ENCODE results near the gene PARD3.
"Not testable (repeated sequence)": the region's sequence is repeated elsewhere in the genome, so short reads cannot be mapped to it uniquely, and the experiment has no call there.

PARD3 gene

DNA sequence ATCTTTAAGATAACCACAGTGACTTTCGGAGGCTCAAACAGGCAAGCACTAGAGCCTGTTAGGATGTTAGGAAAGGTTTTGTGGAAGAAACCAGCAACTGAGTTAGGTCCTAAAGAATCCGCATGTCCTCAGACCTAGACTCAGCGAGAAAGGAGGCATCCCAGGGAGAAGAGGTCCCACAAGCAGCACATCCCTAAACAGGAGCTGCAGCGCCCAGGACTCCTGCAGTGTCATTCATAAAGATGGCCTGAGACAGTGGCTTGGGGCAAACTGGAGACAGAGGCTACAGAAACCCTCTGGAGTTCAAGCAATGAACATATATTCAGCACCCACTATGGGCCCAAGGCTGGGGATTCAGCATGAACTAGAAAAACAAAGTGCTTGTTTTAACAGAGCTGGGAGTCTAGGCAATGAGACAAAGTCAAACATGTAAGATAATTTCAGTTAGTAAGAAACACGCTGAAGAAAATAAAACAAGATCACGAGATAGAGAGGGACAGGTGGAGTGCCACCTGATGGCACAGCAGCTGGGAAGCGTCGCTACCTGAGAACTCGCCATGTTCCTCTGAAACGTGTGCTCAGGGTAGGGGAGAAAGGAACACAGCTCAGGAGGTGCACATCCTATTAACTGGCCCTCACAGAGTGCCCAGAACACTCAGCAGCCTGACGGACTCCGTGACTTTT is 48.1 kb downstream of the PARD3 start:
- no peak for DNase-seq

DNA sequence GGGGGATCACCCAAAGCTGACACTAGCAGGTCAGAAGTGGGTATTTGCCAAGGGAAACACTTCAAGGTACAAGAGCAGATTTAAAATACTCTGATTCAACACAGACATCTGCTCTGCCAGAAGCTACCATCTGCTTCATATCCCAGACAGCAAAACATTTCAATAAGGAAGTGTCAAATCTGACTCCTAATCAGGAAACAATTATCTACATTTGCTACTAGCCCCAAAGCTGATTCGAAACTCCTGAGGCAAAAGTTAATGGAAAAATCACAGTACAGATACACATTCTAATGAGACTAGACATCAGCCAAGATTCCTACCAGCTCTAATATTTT is 48.9 kb downstream of the PARD3 start:
- DNase-seq = no peak

DNA sequence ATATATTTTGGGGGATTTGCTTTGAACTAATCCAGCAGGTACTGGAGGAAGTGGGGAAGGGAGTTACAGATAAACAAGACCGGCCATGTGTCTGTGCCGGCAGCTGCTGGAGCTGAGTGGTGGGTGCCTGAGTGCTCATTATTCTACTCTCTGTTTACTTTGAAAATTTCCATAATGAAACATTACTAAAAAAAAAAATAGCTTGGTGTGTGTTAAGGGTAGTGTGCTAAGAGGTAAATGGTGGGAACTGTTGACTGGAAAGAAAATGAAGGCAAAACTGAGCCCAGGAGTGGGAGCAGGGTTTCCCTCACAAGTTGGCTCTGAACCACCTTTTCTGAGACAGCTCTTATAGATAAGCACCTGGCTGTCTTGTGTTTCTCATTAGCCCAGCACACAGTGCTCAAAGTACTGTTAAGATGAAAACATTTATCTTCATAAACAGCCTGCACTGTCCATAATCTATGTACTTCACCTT is 50.6 kb downstream of the PARD3 start:
- no peak for DNase-seq

DNA sequence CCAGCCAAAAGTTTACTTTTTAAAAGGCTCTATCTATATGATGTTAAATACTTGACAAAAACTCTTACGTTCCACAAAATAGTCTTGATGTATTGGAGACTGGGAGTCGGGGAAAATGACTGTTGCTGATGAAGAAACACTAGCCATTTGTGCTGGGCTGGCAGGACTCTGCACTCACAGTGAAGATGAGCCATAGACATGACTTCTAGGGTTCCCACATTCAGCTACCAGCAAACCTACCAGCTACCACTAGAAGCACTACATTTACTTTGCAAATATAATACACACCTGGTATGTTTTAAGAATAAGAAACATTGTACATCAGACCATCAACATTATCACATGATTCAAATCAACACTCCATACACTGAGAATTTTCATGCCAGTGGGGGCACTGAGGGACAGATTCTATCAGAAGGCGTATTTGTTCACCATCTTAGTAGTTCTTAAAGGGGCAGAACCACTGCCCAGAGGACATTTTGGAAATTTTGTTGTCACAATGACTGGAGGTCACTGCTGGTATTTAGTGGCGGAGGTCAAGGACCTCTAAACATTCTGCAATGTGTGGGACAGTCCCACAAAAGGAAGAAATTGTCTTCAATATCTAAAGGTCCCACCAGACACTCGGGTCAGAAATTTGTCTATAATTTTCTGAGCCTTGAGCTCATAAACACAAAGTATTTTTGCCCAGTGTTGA is 52.3 kb downstream of the PARD3 start:
- no peak for DNase-seq

DNA sequence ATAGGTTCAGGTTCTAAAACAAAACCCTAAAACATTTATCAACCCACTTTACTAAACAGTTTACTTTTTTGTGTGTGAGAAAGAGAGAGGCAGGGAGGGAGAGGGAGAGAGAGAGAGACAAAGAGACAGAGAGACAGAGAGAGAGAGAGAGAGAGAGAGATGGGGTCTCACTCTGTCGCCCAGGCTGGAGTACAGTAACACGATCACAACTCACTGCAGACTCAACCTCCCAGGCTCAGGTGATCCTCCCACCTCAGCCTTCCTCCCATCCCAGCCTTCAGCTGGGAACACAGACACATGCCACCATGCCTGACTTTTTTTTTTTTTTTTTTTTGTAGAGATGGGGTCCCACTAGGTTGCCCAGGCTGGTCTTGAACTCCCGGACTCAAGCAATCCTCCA is 52.9 kb downstream of the PARD3 start:
- DNase-seq = no peak

DNA sequence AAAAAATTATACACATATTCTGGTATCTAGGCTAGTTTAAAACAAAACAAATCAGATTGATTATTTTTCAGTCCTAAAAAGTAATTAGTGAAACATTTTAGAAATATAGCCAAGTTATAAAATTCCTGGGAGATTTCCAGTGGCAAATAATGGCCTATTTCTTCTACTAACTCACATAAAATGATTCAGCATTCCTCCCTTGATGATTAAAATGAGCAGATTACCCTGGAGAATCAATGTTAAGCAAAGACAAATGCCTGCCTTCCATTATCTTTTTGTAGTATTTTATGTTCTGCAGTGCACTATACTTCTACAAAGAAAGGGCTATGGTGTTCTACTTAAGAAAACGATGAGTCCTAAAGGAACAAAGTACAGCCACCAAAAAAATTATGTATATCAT is 53.6 kb downstream of the PARD3 start:
- no peak for DNase-seq

DNA sequence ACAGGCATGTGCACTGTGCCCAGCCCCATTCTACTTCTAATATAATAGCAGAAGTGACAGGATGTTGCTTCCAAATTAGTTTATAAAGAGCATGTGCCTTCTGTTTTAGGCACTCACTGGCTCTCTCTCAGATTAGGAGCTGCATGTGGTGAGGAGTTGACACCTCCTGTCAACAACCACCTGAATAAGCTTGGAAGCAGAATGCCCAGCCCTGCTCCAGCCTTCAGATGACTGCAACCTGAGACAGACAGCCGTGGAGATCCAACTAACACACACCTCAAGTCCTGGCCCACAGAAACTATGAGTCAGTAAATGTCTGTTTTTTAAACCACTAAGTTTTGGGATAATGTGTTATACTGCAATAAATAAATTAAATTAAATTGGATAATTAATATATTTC is 54.5 kb downstream of the PARD3 start:
- no peak for DNase-seq

DNA sequence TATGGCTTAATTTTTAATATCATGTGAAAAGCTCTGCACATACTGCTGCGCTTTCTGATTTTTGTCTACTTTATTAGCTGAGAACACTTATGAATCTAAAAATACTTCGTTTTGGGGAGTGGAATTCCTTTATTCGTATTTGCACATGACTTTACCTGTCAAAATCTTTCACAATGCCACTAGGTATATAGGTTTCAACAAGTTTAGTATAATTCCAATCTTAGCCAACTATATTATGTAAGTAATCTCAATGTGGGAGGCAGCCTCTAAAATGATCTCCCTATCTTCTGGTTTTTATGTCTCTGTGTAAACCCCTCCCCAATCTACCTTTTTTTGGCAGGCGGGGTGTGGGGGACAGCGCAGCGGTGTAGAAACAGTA is 55.3 kb downstream of the PARD3 start:
- DNase-seq = no peak

DNA sequence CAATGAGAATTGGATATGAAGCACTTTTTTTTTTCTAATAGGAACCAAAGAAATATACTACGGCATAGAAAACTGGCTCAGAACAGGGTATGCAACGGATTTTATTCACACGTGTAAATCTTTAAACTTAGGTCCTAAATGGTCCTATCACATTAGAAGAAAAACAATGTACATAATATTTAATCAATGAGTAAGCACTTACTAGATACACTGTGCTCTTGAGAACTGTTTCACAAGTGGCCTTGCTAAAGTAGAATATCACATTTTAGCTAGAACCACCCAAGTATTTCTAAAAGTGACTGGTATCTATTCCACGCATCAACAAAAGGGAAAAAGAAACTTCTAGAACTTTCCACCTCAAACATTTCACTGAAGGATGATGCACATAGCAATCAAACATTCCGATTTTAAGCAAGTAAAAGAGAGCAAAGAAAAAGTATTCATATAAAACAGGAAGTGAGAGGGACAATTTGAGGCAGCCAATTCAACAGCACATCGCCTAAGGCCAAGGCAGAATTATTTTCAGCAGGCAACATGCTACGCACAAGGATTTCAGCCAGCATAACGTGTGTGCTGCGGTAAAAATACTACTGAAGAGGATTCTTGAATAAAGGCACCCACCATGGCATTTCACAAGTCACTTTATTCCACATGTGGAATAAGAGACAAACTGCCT is 55.8 kb downstream of the PARD3 start:
- DNase-seq = no peak

DNA sequence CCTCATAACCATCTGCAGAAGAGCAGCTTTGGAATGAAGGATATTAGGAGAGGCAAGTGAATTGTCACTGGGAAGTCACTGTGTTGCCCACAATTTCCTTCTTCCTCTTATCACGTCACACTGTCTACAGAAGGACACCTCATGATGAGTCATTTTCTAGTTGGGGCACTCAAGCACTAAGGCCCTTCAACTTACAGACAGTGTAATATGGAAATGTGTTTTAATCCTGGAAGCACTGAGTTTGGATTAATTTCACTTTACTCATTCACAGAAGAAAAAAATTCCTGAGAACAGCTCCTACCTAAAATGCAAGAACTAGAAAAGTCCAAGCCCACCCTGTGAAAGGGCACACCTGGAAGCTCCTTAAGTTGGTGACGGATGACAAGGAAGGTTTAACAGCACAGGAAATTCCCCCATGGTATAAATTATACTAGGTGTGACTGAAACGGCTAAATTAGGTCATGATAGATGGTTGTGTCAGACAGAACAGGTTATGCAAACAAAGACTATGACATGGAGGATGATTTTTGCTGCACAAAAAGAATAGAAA is 56.6 kb downstream of the PARD3 start:
- no peak for DNase-seq

DNA sequence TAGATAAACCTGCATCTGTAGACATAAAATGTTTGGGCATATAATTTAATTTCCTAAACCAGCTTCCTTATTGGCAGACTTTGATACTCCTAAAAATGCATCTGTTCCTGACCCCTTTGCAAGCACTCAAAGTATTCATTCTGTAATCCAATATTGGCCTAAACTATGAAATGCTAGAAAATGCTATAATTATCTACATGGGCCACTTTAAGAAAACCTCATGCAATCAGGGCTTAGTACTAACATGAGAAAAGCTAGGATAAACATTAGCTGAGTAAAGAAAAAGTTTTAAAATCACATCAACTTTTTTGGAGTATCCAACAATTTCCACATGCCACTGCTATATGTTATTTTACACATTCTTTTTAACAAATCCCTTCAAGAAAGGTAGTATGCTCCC is 57.2 kb downstream of the PARD3 start:
- no peak for DNase-seq

DNA sequence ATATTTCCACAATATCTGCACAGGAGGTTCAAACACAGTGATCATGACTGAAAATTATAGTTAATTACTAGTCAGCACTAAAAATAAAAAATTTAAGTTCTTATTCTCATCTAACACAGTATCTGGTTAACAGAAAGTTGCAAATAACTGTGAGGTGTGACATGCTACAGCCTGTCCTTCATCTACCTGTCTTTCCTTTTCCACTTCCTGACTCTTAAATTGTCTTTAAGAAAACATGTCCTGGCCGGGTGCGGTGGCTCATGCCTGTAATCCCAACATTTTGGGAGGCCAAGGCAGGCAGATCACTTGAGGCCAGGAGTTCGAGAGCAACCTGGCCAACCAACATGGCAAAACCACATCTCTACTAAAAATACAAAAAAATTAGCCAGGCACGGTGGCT is 57.9 kb downstream of the PARD3 start:
- DNase-seq = not testable (repeated sequence)

DNA sequence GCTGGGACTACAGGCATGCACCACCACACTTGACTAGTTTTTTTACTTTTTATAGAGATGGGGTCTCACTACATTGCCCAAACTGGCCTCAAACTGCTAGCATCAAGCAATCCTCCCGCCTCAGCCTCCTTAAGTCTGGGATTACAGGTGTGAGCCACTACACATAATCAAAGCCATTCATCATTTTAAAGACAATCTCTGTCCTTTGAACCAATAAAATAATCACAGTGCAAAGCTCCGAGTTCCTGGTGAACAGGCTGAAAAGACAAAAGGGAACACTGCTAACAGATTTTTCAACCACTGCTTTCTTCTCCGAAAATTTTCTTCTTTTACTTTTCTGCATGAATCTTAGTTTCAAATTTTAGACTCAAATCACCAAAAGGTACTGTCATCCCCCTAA is 58.5 kb downstream of the PARD3 start:
- no peak for DNase-seq

DNA sequence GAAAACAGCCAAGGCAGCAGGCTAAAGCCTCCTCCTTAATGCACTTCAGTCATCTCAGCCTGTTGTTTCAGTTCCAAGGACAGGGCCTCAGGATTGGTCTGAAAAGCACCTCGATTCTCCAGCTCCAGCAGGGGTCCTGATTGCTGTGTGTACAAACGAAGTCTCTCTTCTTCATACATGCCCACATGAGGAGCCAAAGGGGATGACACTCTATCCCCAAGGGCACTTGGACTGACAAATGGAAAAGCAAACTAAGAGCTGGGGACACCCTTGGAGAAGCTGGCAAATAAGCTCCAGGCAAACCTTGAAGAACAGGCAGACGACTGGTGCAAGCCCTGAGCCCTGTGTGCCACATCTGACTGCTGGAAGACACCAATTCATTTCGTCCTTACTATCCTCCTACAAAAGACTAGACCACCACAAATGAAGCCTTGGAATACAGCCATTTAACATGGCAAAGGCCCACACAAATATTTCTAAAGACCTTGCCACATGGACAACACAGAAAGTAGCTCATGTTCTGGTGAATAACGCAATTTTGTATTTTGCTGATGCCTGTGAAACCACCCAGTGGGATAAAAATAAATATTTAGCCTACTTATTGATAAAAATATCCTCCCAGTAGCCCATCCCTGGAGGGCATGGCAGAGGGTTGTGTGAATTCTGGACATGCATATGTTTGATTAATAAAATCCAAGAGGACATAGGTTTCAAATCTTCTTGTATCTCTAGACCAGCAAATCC is 61.9 kb downstream of the PARD3 start:
- no peak for DNase-seq

DNA sequence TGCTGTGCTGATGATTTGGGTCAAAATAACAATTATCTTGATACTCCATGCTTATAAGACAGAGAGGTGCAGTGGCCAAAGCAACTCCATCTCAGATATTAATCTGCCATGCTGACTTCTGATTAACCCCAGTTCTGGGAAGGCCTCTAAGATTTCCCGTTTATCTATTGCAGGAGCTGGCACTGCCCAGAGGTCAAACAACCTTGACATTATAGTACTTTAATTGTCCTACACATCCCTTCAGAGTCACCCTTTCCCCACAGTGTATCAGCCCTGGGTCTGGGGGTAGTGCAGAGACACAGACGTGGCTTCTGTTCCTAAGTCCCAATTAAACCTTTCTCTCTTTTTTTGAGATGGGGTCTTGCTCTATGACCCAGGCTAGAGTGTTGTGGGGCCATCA is 63.8 kb downstream of the PARD3 start:
- DNase-seq = no peak

DNA sequence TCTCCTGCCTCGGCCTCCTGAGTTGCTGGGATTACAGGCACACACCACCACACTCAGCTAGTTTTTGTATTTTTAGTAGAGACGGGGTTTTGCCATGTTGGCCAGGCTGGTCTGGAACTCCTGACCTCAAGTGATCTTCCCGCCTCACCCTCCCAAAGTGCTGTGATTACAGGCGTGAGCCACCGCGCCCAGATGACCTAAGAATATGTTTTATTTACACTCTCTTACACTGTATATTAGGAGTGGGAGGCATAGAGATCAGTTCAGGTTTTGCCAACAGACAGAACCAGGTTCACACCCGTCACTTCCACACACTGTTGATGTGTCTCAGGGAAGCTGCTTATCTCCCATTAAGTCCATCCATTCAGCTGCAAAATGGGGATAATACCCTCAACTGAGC is 64.3 kb downstream of the PARD3 start:
- not testable (repeated sequence) for DNase-seq

DNA sequence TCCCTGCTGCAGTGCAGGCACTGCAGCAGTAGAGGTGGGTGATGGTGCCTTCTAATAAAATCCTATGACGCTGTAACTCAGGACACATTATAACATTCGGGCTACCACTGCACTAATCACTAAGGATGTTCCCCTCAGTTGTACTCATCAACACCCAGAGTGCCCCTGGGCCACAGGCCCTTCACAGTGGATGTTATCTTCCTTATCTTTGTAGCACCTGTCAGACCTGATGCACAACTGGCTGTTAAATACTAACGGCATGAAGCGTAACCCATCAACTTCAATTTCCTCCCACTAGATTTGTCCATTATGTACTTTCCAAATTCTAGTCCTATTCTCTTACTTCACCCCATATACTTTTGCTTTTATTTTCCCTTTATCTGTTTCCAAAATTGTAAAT is 66.3 kb downstream of the PARD3 start:
- DNase-seq = no peak

DNA sequence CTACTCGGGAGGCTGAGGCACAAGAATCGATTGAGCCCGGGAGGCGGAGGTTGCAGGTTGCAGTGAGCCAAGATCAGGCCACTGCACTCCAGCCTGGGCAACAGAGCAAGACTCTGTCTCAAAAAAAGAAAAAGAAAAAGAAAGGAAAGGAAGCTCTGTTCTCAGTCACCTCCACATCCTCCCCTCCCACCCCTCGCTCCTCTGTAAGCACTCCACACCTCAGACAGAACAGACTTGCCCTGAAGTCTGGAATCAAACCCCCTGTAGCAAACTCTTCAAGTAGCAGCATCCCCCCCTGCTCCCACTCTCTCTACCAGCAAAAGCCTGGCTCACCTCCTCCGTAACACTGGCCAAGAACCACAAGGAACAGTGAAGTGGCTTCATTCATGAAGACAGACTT is 66.7 kb downstream of the PARD3 start:
- DNase-seq = no peak

DNA sequence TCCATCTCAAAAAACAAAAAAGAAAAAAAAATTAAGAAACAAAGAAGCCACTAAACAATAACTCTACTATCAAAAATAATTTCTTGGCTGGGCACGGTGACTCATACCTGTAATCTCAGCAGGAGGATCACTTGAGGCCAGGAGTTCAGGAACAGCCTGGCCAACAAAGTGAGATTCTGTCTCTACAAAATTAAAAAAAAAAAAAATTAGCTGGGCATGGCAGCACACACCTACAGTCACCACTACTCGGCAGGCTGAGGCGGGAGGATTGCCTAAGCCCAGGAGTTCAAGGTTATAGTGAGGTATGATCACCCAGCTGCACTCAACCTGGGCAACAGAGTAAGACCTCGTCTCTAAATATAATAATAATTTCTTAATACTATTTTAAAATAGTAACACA is 69.0 kb downstream of the PARD3 start:
- DNase-seq = no peak

DNA sequence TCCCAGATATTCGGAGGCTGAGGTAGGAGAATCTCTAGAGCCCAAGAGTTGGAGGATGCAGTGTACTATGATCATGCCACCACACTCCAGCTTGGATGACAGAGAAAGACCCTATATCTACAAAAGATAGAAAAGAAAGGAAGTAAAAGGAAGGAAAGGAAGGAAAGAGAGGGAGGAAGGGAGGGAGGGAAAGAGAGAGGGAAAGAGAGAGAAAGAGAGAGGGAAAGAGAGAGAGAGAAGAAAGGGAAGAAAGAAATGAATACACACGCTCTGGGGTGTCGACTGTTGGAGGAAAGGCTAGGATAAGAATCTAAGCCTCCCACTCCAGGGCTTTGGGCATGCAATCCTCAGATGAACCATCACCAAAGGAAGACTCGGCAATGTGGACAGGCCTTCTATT is 69.9 kb downstream of the PARD3 start:
- DNase-seq = no peak

DNA sequence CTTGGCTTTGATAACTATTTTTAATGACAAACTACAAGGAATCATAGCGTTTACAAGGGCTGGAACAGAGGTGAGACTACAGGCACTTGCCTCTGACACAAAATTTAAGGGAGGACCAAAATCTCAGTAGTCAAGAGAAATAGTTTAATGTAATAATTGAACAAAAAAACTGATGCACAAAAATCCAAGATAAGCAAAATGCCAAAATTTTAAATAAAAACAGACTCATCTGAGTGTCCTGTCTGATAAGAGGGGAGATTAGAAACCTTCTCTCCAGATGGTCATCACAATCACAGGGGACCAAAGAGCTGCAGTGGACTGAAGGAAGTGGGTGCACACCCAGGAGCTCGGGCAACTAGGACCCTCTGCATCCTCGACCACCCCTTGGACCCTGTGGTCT is 70.5 kb downstream of the PARD3 start:
- DNase-seq = no peak

DNA sequence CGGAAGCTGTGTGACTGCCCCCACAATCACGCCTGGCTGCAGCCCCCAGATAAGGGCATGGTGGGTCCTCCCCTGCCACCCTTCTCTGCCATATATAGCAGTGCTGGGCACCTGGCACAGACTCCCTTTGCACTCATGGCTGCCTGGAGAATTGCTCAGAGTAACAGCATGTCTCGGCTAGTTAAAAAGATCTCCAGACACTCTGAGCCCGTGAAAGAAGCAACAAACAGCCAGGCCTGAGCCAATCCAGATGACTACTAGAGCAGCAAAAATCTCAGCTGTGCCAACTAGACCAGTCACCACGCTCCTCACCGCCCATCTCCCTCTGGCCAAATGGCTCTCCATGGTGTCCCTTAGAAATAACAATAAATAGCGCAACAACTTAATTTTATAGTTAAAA is 71.3 kb downstream of the PARD3 start:
- peak in 3 of 14 donors; percentile 8 to 24 (median 11) for DNase-seq

DNA sequence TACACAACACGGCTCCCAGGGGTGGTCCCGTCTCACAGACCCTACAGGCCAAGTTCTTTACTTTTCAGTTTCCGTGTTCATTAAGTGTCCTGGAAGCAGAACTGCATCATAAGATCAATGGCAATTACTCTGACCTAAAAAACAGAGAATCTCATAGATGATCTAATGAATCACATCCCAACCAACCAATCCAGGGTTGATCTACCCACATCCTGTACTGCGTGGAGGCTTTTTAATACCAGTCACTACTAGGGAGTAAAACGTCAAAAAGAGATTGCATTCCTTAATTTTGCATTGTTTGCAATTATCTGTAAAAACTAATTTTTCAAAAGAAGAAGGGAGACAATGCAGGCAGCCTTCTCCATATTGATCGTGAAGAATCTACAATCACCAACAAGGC is 72.6 kb downstream of the PARD3 start:
- DNase-seq = no peak

Measured in C1 segment of cervical spinal cord (tissue), 14 donors.